ENCODE data around the gene SCGB2A2. TPM values are rescaled to one million over a fixed set of nuclear protein-coding genes. Genes with fewer than 3 reads are reported as not detected.

SCGB2A2 gene
- not detected in 2 replicates for total RNA-seq

DNA sequence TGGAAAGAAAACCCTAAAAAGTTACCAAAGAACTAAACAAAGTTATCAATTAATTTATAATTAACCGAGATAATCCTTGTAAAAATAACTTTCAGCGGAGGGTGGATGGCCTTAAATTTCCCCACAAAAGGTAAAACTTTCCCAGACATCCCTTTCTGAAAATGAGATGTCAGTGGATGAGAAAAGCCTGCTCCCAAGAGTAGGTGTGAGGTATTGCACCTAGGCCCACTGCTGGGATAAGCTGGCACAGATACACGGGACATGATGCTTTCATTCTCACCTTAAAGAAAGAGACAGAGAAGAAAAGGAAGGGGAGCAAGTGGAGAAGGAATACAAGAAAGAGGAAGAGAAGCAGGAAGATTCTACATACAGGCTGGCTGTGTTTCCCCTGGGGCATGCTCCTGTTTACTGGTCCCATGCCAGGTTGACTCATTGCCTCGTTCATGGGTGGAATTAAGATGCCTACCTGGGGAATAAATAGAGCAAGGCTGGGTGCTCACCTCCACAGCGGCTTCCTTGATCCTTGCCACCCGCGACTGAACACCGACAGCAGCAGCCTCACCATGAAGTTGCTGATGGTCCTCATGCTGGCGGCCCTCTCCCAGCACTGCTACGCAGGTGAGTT lies at the start of gene SCGB2A2:
TSS of gene SCGB2A2 (plus strand) at position 505 of the 625 bp plus-strand sequence. CDS start at position 564, 59 bp downstream.

DNA sequence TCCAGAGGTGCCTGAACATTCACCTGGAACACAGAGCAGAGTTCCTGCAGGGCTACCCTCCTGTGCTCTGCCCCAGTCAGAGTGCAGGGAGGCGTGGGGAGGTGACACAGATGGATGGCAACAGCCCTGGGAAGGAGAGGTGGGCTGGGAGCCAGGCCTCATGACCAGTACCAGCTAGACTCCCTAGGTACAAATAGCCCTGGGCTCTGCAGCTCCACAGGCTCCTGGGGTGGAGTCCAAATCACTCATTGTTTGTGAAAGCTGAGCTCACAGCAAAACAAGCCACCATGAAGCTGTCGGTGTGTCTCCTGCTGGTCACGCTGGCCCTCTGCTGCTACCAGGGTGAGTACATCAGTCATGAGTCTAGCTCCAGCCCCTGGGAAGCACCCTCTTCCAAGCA lies 27.9 kb upstream of the SCGB2A2 start, which contains the start of gene SCGB1D2:
TSS of gene SCGB1D2 (plus strand) at position 219 of the 400 bp plus-strand sequence. CDS start at position 288, 69 bp downstream.

DNA sequence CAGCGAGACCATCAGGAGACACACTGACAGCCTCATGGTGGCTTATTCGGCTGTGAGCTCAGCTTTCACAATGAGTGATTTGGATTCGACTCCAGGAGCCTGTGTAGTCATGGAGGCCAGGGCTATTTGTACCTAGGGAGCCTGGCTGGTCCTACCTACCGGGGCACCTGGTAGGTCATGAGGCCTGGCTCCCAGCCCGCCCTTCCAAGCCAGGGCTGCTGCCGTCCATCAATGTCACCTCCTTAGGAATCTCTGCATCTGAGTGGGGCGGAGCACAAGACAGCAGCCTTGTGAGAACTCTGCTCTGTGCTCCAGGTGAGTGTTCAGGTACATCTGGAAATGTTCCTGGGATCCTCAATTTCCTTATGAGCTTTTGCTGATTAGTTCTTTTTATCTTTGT lies 29.0 kb downstream of the SCGB2A2 start, which contains the start of gene SCGB1D4:
TSS of gene SCGB1D4 (minus strand) at position 101 of the 400 bp plus-strand sequence. CDS start at position 36, 65 bp downstream.

Other genes starting within 250 kb of the SCGB2A2 start
- gene INCENP, start 146.1 kb upstream of the SCGB2A2 start, total RNA-seq, result 21.8 and 31.2 TPM in 2 replicates
- gene SCGB1D1, start 79.9 kb upstream of the SCGB2A2 start, total RNA-seq, result not detected in 2 replicates
- gene SCGB2A1, start 61.5 kb upstream of the SCGB2A2 start, total RNA-seq, result not detected in 2 replicates
- not detected in 2 replicates for gene SCGB1D2, start 27.9 kb upstream of the SCGB2A2 start, total RNA-seq
- gene SCGB1D4, start 28.9 kb downstream of the SCGB2A2 start, total RNA-seq, result not detected in 2 replicates
- 28.6 and 37.1 TPM in 2 replicates for gene ASRGL1, start 67.3 kb downstream of the SCGB2A2 start, total RNA-seq
- not detected in 2 replicates for gene SCGB1A1, start 148.9 kb downstream of the SCGB2A2 start, total RNA-seq

All from epithelial cell of umbilical artery (primary cell).